Activated CD4-positive, alpha-beta T cell treated with anti-CD3 and anti-CD28 coated beads, Interleukin-10, Interleukin-2, amounts not matched to agents 100 ng/mL and 50 ng/mL, durations not matched to agents 16 hours and 8 hours (primary cell): ENCODE measurements around the gene BRAF.
"Not testable (repeated sequence)": the region's sequence is repeated elsewhere in the genome, so short reads cannot be mapped to it uniquely, and the experiment has no call there.

ENCODE experiments used
- DNase-seq: peaks from one replicate; pipeline ENCODE4 v3.0.0-alpha.2; 2020

The BRAF gene

GRCh38 chr7:140917258-140917657 is 7.5 kb downstream of the BRAF start:
- DNase-seq = no peak

GRCh38 chr7:140915935-140916555 is 8.7 kb downstream of the BRAF start:
- no peak for DNase-seq

GRCh38 chr7:140914083-140914482 is 10.6 kb downstream of the BRAF start:
- no peak for DNase-seq

GRCh38 chr7:140913596-140913928 is 11.2 kb downstream of the BRAF start:
- DNase-seq = not testable (repeated sequence)

GRCh38 chr7:140911746-140912145 is 13.0 kb downstream of the BRAF start:
- DNase-seq = no peak

- no peak for DNase-seq
Measured at GRCh38 chr7:140909476-140910161, 15.1 kb downstream of the BRAF start.

- no peak for DNase-seq
Measured at GRCh38 chr7:140908361-140908760, 16.4 kb downstream of the BRAF start.

- DNase-seq = peak; percentile 62
Measured at GRCh38 chr7:140903741-140904480, 20.8 kb downstream of the BRAF start.

GRCh38 chr7:140902303-140902953 is 22.3 kb downstream of the BRAF start:
- DNase-seq = peak; percentile 73

- no peak for DNase-seq
Measured at GRCh38 chr7:140901941-140902302, 22.8 kb downstream of the BRAF start.

GRCh38 chr7:140899883-140900282 is 24.8 kb downstream of the BRAF start:
- DNase-seq = no peak

- DNase-seq = no peak
Measured at GRCh38 chr7:140898786-140899536, 25.8 kb downstream of the BRAF start.

- no peak for DNase-seq
Measured at GRCh38 chr7:140896996-140897395, 27.7 kb downstream of the BRAF start.

- DNase-seq = no peak
Measured at GRCh38 chr7:140889645-140890044, 35.1 kb downstream of the BRAF start.

GRCh38 chr7:140889150-140889549 is 35.6 kb downstream of the BRAF start:
- DNase-seq = no peak

- DNase-seq = no peak
Measured at GRCh38 chr7:140888087-140888486, 36.6 kb downstream of the BRAF start.

- DNase-seq = no peak
Measured at GRCh38 chr7:140885735-140886334, 38.9 kb downstream of the BRAF start.

GRCh38 chr7:140883378-140883777 is 41.4 kb downstream of the BRAF start:
- no peak for DNase-seq

GRCh38 chr7:140882834-140883233 is 41.9 kb downstream of the BRAF start:
- not testable (repeated sequence) for DNase-seq

- peak; percentile 58 for DNase-seq
Measured at GRCh38 chr7:140881507-140882228, 43.1 kb downstream of the BRAF start.

- no peak for DNase-seq
Measured at GRCh38 chr7:140877249-140877524, 47.5 kb downstream of the BRAF start.
